HuH-7.5 (cell line): ENCODE data around the gene ZNF182.
A peak's percentile ranks its signal among the peaks of the same experiment; 100 is the strongest.
"Not testable (repeated sequence)": the region's sequence is repeated elsewhere in the genome, so short reads cannot be mapped to it uniquely, and the experiment has no call there.

Source experiments
- DNase-seq: peaks from one replicate; pipeline ENCODE4 v3.0.0; 2011; ENCODE audit warnings: low spot score

The ZNF182 gene

DNA sequence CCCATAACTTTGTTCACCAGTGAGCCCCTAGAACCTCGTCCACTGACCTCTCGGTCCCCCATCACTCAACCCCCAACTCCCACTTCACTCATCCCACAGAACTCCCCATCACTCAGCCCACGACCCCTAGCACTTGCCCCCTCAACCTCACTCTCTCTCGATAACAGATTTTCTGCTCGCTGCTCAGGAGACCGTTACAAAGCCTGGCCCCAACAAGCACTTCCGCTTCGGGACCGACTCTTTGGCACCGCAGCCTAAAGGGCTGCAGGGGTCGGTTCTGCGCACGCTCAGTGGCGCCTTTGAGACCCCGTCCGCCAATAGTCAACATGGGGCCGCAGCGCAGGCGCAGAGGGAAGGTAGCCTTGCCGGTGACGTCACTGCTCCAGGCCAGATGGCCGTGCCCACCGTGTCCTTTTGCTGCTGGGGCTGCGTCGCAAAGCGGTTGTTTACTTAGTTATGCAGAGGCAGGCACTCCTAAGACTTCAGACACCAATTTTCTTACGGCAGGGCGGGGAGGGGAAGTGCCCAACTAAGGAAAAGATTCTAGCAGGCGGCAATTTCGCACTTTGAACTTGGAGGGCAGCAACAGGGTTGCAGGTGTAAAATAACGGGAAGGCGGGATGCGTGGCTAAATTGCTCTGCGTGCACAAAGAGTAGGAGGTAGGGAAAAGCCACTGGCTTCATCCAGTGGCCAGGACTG, at the start of gene ZNF182:
Gene ZNF182, minus strand, starts transcription at position 232 of the 700 bp plus-strand sequence. CDS start 1,380 bp downstream, outside the sequence.
- DNase-seq, result peak; percentile 74

GRCh38 chrX:48046846-48047245, 43.1 kb upstream of the ZNF182 start:
- no peak for DNase-seq

DNA sequence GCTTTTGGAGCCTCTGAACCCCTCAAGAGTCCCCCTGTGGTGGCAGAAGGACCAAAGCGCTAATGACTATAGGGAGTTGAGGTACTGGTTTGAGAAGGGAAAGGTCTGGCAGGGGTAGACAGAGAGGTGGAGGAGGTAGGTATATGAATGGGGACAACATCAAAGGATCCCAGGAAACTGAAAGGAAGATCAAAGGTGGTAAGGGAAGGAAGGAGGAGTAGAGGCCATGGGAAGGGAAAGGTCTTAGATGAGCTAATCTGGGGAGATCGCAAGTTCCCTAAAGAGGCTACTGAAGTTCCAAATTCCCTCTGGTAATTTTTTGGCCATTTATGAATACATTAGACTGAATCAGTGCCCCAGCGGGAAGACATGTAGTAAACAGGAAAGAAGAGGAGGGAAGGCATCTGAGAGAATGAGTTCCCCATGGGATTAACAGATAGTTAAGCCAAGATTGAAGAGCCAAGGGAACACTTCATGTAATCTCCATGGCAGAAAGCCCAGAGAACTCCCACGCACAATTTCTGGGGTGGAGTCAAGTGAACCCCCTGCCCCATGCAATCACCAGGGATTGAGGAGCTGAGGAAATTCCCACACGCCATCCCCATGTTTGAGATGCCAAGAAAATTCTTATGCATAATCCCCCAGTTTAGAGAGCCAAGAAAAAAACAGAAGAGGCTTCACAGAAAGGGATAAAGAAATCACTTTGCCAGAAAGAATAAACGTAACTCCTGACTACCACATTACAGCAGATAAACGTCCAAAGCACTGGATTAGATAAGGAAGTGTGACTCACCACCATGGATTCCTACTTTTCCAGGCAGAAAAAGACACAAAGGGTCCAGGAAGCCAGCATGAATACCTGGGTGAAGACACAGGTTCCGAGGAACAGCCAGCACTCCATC, 41.9 kb upstream of the ZNF182 start:
- no peak for DNase-seq

- DNase-seq, result no peak
These were observed 39.3 kb upstream of the ZNF182 start for GRCh38 chrX:48043056-48043455.

DNA sequence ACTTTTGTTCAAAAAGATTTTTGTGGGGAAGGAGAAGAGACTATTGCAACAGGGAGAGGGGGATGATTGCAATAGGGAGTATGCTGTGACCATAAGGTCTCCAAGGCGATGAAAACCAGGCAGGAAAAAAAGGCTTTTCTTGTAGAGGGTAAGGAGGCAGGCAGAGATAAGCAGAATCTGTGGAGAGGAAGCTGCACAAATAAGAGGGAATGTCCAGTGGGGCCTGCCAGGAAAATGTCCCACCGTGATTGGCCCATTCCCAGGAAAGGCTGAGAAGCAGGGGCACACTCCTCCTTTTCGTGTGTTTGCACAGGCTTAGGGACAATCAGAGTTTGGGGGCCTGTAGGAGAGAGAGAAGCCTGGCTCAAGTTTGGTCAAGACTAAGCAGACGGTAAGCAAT, 32.1 kb upstream of the ZNF182 start:
- no peak for DNase-seq

DNA sequence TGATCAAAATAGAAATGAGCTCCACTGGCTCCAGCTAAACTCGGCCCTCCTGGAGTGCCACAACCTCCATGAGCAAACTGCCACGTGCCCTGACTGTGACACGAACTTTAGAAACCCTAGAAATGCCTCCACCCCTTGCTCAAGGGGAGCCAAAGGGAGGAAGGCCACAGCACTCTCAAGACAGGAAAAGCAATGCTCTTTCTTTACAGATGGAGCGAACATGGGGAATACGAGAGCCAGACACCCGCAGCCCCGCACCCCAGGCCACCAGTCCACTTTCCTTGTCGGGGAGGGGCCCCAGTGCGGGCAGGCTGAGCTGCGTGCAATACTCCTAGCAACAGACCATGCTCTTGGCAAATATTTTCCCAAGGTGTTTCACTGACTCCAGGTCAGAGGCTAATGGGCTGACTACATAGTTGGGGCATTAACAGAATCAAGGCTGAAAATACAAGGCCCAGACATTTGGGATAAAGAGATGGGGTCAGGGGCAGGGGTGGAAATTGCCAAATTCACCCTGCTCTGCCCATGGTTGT, 26.9 kb upstream of the ZNF182 start:
- not testable (repeated sequence) for DNase-seq

DNA sequence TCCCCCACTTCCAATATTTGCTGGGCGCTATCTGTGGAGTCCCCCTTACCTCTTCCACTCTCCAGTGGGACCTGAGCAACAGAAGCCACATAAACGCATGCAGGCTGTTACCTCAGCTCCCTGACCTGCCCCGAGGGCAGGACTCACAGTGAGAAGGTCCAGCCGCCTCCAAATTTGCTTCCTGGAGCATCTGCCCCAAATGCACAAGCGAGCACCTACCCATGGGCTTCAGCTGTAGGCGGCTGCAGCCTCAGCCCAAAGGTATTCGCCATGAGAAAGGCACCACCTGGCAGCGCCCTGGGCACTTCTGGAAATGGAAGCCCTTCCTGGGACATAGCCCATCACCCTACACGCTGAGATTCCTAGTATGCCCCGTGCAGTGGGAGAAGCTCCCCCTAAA, 26.4 kb upstream of the ZNF182 start:
- no peak for DNase-seq

- DNase-seq, result no peak
These were observed 24.3 kb upstream of the ZNF182 start for GRCh38 chrX:48028091-48028490.

- not testable (repeated sequence) for DNase-seq
These were observed 23.8 kb upstream of the ZNF182 start for GRCh38 chrX:48027545-48027944.

- no peak for DNase-seq
These were observed 21.8 kb upstream of the ZNF182 start for GRCh38 chrX:48025561-48025960.

- DNase-seq, result no peak
These were observed 18.9 kb upstream of the ZNF182 start for GRCh38 chrX:48022738-48023137.

DNA sequence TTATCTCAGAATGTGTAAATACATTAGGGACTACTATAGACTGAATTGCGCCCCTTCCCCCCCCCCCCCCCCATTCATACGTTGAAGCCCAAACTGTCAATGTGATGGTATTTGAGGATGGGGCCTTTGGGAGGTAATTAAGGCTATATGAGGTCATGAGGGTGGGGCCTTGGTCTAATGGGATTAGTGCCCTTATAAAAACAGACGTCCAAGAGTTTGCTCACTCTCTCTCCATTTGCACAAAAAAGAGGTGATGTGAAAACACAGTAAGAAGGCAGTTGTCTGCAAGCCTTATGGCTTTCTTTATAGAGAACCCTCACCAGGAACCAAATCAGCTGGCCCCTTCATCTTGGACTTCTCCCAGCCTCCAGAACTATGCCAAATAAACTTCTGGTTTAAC, 18.3 kb upstream of the ZNF182 start:
- DNase-seq, result no peak

DNA sequence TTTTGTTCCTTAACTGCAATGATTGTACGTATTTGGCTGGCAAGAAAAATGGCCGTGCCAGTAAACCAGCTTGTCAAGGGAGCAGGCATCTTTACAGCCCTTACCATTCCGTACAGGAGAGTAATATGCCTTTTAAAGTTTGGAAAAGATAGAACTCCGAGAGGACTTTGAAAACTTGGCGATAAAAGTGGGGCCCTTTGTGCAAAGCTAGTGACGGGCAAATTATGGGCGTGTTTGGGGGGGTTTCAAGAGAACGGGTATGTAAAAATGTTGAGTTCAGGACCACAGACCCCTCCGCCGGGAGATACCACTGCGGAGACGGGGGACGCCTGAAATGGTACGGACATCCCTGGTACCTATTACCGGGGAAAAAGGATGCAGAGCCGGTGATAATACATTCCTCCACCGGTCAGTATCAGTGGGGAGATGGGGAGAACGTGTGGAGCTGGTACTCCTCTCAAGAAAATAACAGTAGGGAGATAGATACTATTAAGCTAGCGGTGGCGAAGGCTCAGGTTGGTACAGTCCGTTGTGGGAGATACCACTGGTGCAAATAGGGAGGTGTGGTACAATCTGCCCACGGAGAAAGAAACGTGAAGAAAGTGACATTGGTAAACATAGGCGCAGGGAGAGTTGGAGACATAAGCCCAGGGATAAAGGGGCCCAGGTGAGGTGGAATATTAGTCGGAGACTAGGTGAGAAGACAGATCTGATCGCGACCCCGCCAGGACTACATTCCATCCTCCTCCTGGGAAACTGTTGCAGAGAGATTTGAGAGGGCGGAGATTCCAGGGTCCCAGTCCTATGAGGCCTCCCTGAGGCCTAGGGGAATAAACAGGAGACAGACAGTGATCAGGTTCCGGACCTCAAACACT, 17.5 kb upstream of the ZNF182 start:
- DNase-seq, result peak; percentile 37

DNA sequence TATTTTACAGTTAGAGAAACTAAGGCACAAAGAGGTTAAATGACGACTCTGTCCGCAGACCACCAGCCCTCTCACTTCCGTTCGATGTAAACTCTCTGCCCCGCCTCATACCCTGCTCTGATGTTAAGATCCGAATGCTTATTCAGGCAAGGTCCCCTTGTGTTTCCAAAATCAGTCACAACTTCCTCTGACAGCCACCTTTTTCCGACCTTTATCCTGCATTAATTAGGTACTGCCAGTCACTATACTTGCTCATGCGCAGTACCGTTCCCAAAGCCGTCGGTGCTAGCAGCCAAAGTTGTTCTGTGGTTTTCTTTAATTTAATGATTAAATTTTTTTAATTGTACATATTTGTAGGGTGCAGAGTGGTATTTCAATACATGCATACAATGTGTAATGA, 16.7 kb upstream of the ZNF182 start:
- DNase-seq, result not testable (repeated sequence)

GRCh38 chrX:48019892-48020291, 16.1 kb upstream of the ZNF182 start:
- not testable (repeated sequence) for DNase-seq

GRCh38 chrX:48016583-48017310, 13.0 kb upstream of the ZNF182 start:
- not testable (repeated sequence) for DNase-seq

DNA sequence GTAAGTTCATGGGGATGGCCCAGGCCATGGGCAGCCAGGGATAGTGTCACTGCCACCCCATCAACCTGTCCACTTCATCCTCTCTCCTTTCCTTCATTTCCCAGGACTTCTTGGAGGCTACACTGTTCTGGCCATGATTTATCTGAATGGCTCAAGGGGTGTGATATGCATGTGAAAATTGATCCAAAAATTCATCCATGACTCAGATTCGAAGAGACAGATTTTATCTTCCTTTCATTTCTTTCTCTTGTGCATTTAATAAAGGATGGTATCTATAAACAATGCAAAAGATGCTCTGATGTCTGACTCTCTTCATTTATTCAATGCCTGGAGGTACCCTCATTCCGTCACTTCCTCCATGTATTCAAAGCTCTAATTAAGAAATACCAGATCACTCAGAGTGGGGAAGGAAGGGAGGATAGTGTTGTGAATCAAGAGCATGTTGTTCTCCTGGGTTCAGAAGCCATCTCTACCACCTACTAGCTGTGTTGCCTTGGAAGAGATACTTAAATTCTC, 5.7 kb upstream of the ZNF182 start:
- DNase-seq, result not testable (repeated sequence)

DNA sequence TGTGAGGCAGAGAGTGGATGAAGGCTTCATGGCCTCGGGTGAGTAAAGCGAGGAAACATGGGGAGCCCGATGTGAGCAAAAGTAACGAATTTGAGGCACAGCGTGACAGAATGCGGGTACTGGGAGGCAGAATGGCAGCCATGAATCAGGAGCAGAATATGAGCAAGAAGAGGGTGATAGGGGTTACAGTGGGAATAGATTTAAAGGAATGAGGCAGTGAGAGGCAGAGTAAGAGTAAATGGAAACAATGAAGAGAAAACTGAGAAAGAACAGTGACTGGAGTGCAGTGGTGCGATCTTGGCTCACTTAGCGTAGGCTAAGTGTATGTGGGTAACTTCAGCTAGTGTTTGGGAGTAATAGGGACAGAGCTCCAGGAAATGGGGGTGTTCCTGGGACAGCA, 2.9 kb upstream of the ZNF182 start, which contains the start of gene SPACA5:
Gene SPACA5, plus strand, starts transcription at position 301 of the 400 bp plus-strand sequence. CDS start 815 bp downstream, outside the sequence.
- not testable (repeated sequence) for DNase-seq

DNA sequence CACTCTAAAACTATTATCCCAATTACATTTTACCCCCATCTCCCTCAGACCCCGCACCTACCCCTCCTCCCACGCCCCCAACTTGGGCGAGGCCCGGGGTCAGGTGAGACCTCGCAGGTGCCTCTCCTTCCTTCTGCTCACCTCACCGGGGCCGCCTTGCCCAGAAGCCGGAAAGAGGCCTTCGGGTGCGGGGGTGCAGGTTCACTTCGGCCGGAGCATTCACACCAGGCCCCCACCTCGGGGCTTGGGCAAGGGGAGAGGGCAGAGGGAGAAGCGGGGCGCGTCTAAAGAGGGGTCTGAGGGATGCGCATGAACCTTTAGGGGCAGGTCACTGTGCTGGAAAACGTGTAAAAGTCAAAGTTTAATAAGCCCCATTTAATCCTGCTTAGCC, 427 bp downstream of the ZNF182 start:
- DNase-seq, result no peak

DNA sequence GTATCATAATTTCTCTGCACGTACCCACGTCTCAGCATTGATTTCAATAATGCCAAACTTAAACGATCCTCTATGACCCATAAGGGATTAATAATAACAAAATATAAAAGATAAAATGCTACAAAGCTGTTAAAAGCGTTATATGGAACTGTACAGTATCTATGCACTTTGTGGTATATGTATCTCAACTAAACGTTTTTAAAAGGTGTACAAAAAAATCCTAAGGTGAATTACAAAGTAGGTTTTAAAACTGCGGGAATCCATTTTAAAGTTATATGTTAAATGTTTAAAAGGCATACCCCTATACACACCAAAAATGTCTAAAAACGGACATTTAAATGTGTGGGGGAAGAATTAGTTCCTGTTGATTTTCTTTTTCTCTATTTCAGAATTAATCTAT, 860 bp downstream of the ZNF182 start:
- no peak for DNase-seq

DNA sequence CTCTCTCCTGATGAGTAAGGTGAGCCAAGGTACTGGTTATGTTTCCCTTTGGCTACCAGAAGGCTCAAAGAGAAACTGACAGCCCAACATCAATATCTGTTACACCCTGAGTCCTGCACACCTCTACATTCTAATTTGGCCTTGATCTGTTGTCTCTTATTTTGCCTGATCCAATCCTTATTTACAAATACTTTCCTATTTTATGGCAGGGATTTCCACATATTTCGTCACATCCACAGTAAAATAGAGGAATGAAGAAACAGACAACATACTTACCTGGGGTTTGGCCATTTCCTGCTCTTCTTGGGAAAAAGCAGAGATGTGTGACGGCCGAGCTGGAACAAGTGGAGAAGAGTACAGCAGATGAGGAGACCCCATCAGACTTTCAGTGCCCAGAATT, 1.5 kb downstream of the ZNF182 start:
- DNase-seq, result no peak
